Activated CD8-positive, alpha-beta memory T cell treated with anti-CD3 and anti-CD28 coated beads, Interleukin-2, amount 50 U/mL, for 1 hour (primary cell): ENCODE measurements around the gene PRKAG2.

ENCODE experiments used
- DNase-seq: peaks from one replicate; pipeline ENCODE4 v3.0.0-alpha.2; 2020; ENCODE audit errors: extremely low read depth

PRKAG2 gene

DNA sequence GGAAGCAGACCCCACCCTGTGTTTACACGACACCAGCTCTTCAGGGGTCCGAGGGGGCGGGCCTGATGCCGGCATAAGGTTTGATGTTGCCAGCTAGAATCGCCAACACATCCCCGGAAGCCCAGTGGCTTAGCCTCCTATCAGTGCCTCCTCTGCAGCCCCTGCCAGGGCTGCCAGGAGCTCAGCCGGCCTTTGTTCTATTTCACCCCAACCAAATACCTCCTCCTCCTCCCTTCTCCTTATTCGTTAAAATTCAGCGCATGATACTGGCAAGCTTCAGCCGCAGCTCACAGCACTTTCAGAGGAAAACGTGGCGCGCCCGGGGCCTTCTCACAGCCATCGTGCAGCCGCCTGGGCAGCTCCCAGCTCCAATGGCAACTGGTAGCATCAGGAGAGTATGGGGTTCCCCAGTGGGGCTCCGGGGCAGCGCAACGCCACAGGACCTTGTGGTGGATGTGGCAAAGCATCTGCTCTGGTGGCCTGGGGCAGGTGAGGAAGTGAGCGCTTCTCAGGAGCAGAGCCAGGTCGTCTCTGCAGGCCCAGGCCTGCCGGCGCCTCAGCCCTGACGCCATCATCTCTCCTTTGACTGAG is 180.9 kb downstream of the PRKAG2 start:
- no peak for DNase-seq

DNA sequence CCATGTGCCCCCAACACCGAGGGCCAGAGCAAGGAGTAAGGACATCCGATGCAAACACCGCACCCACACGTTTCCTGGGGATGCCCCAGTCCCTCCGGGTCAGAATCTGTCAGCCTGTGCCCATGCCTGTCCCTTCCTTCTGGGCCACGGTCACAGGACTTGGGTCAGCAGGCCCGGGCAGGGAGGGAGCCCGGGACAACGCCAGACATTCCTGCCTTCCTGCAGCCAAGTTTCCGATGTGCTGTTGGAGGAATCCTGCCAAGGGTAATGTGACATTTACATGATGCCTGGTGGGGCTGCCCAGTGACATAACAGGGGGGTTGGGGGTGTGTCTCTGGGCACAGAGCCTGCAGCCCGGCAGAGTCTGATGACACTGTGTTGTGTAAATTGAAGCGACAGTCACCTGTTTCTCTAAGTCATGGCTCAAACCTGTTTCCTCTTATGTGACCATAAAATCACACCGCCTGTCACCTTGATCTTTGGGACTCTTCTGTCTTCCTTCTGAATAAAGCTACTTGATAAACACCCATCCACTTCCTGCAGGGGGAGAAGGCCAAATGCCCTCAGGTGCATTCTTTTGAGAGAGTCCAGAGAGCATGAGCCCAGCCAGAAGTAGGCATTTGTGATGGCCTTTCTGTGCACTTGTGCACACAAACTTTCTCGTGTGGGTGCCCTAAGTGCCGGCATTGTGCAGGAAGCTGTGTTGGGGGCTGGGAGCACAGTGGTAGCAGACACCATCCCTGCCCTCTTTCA is 181.9 kb downstream of the PRKAG2 start:
- DNase-seq = no peak

DNA sequence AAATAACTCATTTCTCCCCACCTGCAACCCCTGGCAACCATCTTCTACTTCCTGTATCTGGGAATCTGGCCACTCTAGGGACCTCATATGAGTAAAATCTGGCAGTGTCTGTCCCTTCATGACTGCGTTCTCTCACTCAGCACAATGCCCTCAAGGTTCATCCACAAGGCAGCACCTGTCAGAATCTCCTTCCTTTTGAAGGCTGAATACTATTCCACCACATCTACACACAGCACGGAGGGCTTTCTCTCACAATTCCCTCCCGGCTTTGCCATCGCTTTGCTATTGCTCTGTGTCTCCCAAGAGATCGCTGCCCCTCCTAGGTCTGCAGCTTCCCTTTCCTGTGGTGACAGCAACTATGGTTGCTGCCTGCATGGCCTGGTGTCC is 182.5 kb downstream of the PRKAG2 start:
- DNase-seq = no peak

DNA sequence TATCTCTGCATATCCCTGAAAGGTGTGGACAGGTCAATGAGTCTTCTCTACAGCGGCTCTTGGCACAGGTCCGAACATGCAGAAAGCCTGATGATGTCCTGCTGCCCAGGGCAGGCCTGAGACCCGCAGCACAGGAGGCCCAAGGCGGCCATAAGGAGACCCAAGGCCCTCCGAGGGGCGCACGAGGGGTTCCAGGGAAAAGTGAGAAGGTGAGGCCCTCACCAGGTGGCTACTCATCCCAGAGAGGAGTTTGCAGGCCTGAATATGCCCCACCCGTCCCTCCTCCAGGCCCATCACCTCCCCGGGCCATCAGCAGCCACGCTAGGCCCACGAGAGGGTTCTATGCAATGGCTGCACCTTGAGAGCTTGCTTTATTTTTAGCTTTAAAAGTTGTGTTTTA is 183.8 kb downstream of the PRKAG2 start:
- DNase-seq = no peak

DNA sequence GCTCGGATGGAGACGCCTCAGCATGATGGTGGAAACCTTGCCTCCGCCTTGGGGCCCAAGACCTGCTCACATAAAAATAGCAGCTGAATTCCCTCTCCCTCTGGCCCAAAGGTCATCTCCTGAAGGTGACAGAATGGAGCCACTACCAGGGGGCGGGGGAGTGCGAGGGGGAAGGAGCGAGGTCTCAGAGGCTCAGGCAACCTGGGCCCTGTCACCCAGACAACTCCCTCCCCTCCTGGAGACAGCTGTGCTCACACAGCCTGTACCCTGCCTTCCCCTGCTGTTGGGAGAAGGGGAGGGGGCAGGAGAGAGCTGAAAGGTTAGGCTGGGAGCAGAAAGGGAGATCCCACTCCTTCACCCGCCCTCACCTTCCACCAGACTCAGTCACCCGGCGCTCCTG is 184.2 kb downstream of the PRKAG2 start:
- DNase-seq = no peak

DNA sequence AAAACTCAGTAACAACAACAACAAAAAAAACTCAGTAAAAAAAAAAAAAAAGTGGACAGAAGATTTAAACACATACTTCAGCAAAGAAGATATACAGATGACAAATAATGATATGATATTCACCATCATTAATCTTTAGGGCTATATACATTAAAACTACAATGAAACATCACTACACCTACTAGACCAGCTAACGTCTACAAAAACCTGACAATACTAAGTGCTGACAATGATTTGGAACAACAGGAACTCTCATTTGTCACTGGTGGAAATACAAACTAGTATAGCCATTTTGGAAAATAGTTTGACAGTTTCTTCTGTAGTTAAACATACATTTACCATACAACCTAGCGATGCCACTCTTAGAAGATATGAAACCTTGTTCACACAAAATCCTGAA is 185.5 kb downstream of the PRKAG2 start:
- DNase-seq = no peak

DNA sequence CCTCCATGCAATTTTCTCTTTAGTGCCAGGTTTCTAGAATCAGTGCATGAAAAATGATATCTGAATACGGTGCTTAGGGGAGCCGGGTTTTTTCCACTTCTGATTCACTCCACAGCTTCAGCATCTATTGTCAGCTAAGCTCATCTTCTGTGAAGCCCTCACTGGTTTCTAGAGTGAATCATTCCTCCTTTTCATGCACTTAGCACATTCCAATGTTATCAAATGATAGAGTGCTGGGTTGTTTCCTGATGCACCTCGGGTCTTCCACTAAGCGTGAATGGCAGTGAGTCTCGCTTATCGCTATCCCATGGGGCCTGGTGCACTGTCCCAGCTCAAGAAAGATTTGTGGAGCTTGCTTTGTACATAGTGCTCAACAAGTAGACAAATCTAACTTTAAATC is 186.3 kb downstream of the PRKAG2 start:
- DNase-seq = no peak

DNA sequence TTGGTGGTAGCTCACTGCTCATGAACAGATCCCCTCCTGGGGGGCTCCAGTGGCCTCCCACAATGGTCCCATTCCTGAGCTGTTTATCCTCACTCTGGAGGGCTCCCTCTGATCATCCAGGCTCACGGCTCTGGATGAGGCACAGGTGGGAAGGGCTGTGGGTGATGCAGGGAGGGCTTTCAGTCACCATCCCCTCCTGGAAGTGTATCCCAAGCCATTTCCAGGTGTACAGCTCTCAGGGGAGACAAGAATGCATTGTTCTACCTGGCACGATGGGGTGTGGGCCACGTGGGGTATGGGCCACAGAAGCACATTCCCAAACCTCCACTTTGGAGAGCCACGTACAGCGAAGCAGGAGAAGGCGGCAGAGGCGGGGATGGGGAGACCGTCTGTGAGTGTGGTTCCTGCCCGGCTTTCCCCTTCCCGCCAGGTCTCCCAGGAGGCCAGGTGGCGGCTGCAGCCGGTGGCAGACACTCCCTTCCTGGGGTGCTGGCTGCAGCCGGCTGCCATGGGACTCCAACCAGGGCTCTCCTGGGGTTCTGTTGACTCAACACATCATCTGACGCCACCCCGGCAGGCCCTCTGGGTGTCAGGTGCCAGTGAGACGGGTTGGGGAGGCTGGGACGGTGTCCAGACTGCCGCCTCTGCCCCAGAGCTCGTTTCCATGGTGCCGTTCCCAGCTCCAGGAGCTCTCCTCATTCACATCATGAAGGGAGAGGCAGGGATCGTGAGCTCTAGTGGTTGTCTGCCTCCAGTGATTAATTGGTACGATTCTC is 187.5 kb downstream of the PRKAG2 start:
- DNase-seq = no peak

DNA sequence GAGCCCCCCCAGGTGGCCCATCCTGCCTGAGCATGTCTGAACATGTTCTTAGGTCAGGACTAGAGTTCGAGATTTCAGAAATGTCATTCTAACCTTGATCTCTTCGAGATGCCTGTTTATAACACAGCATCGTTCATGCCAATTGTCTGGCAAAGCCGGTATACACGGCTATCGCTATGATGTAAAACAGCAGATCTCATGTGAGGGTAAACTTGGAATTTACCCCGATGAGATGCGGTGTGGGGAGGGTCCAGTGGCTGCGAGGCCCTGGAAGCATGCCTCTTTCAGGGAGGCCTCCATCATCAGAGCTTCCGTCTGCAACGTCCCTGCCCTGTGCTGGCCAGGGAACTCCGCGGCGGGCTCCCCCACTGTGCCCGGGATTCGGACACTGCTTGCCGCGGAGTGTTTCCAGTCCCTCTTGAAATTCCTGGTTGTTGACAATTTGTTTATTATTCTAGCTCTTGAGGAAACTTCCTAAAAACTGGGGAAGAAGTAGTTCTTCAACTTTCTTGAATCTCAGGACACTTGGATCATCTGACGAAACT is 188.6 kb downstream of the PRKAG2 start:
- no peak for DNase-seq

DNA sequence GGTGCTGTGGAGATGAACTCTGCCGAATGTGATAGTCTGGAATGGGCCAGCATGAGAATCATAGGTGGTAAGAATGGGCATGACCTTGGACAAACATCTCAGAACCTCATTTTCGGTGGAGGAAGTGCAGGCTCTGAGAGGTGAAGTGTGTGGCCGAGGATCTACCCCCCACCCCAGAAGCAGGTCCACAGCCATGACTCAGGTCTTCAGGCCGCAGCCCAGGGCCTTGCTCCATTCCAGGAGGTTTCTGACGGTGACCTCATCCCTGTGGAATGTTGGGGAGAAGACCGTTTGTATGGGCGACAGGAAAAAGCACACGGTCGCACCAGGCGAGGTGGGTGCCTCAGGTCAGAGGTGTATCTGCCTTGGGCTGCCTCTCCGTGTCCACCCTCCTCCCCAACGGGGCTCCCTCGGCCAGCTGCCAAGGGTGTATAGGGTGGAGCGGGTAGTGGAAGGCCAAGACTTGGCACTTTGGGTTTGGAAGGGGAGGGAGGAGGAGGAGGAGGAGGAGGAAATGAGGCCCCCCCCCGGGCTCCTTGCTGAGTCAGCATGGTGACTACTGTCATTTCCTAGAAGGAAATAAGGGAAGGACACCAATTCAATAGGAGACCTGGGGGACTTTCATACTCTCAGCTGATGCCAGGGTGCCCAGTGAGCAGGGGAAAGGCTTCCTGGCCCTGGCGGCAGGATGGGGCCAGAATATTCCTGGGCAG is 189.2 kb downstream of the PRKAG2 start:
- DNase-seq = no peak

DNA sequence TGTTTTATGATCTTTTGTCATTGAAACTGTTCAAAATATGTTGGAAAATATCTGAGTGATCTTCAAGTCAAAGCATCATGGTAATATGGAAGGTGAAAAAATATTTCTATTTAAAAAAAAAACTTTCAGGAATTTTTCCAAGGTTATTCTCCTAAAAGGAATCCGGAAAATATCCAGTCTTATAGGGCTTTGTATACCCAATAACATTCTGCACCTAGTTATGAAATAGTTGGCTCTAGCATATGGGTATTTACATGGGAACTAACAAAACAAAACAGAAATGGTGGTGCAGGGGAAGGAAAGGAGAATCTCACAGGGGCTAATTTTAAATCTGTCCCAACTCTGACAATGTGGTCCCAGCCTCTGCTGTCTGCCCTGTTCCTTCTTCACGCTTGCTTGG is 190.1 kb downstream of the PRKAG2 start:
- DNase-seq = no peak

DNA sequence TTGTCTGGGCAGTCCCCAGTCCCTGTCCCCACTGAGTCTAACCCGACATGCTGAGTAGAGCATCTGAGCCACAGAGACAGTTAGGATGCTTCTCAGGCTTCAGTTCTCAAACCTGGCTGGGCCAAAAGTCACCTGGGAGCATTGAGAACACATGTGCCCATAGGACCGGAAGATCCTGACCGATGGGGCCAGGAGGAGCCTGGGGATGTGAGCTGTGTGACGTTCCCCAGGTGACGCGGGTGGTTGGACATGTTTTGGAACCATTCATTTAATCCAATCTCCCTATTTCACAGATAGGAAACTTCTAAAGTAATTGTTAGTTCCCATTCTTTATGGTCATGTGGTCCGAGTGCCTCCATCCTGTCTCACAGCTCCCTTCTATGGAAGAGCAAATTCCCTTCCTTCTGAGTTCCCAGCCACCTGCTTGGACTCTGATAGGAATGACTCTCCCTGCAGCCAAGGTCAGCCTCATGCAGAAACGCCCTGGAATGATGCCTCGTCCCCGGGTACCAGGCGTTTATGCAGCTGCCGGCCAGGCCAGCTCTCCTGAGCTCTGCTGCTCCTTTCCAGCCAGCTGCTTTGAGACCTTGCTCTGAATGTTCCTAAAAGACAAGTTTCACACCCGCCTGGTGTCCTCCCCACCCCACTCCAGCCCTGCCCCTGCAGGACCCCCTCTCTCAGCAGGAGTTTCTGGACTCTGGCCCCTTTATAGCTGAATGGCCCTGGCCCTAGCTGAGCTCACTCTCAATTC is 190.7 kb downstream of the PRKAG2 start:
- DNase-seq = no peak

DNA sequence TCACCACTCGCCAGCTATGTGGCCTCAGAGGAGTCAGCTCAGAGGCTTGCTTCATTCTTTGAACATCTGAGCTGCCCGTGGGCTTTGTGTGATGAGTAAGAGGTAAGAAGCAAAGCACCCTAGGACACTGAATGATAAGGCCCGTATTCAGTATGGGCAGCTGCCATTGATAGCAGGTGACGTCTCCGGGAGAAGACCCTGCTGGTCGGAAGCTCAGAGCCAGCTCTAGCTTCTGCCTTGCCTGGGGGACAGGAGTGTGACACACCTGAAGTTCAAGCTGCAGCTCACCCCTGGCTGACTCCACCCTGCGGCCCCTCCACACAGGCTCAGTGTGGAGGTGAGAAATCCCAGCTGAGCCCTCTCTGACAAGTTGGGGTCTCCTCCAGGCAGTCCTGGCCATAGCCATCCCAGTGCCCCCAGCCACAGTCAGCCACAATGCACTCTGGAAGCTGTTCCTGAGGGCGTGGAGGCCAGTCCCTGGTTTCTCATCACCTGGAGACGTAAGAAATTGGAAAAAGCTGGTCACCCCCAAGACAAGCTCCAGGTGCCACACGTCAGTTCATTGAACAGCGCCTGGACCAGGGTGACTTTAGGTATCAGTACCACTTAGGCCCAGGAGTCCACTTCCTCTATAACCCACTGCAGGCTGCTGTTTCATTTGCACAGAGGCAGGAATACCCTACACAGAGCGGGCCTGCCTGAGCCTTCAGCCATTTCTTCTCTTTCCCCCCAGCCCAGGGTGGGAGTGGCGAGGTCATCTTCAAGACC is 192.3 kb downstream of the PRKAG2 start:
- no peak for DNase-seq

DNA sequence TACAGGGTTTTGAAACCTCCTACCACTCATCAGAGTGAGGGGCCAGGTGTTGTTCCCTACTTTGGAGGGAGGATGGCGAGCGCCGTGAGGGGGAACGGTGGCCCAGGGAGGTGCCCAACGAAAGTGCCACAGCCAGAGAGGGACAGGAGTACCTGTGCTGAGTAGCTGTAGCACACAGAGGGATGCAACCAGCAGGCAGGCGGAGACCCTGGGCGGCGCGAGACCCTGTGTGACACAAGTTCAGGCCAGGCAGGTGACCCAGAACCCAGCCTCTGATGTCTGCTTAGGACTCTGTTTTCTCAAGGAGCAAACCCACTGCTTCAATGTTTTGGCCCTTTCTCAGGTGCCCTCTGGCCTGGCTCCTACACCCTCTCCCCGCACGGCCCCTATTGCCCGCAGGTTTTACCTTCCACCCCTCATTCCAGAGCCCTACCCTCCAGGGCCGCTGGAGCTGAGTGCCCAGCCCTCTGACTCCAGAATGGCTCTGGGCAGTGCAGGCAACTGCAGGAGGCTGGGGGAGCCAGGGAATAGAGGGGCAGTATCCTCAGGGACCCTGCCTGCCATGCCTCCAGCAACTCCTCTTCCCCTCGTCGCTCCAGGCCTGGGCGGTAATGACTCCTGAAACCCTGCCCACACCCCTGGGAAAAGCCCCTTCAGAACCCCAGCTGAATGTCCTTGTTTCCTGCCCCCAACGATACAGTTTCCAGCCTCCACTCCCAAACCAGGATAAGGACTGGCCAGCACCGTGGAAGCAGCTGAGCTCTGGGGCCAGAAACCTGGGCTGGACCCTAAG is 193.1 kb downstream of the PRKAG2 start:
- DNase-seq = no peak

DNA sequence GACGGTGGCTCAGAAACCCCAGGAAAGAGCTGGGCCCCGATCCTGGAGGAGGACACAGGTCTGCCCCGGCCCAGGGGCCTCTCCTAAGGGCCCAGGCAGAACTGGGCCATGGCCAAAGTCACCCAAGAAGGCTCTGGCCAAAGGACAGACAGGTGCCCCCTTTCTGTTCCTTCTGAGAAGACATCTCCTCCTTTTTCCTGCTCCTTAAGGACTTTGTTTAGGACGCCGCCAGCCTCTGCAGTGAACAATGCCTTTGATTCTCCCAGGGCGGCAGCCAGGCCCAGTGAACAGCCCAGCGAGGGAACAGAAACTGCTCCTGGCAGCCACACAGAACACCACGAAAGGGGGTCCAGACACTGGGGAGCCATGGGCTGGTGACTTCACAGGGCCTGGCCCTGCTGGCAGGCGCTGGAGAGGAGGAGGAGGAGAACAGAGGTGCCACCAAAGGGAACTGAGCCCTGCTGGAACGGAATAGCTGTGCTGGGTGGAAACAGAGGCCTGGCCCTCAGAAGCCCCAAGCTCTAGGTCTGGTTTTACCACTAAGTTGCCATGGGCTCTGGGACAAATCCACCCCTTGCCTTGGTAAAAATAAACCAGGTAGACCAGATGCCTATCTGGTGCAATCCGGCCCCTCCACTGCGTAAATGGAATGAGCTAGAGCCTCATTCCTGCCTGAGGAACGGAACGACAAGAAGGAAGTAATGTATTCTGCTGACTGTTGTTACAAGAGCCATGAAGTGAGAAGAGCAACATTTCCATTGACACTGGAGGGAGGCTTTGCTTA is 193.9 kb downstream of the PRKAG2 start:
- DNase-seq = no peak

DNA sequence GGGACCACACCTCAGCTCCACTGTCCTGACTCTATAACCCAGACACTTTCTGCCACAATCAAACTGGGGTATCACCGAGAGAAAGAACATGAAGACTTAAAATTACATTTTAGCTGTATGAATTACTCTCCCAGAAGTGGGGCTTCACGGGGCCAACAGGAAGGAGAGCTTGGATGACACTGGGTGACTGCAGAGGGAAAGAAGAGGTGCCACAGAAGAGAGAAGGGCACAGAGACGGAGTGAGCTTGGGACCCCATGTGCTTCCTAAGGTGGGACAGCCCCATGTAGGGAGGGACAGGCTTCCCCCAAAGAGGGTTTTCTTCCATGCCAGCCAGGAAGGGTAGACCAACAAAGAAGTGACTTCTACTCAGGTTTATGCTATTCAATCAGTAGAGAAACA is 195.2 kb downstream of the PRKAG2 start:
- DNase-seq = no peak

DNA sequence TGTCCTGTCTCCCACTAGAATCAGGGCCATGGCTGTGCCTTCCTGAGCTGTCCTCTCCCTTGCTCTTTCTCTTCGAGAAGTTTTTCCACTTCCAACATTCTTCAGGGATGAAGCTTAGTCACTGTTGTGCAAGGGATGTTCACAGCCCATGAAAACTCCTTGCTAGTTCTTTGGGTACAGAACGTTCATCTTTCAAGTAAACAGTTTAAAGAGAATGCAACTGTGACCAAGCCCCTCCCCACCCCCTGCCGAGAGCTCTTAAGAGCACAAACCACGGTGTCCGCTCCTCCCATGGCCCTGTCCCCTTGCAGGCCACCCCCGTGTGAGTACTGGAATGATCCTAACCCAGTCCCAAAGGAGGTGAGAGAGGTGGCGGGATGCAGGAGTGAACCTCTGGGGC is 196.1 kb downstream of the PRKAG2 start:
- no peak for DNase-seq

DNA sequence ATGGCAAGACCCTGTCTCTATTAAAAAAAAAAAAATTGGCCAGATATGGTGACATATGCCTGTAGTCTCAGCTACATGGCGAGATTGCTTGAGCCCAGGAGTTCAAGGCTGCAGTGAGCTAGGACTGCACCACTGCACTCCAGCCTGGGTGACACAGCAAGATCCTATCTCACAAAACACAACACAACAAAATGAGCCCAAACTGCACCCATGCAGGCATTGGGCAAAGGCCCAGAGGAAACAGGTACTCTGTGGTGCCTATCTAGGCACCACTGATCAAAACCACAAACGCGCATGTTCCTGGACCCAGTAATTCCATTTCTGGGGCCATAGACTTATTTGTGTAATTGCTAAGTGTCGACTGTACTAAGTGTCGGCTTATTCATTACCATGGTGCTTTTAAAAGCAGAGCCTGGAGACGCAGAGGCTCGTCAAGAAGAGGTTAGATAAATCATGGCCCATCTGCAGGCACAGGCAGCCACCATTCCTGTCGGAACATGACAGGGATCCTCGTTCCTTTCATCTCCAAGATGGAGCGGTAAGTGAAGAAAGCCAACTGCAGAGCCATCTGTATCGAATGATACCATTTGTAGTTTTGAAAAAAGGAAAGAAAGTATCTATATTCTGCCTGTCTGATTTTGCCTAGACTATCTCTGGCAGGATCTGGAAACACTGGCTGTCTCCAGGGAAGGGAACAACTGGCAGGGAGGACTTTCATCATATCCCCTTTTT is 196.9 kb downstream of the PRKAG2 start:
- no peak for DNase-seq
